GM13977 (cell line): ENCODE data around the gene CIBAR2.

Experiments used
- DNase-seq: peaks from one replicate; pipeline ENCODE4 v3.0.0; 2012; ENCODE audit warnings: low spot score
- CTCF ChIP-seq: IDR thresholded peaks from 2 replicates; pipeline ENCODE4 v1.5.1; 2012; ENCODE audit warnings: mild to moderate bottlenecking, control low read depth; ENCODE audit not compliant: insufficient read depth; ENCODE audit errors: extremely low read depth, missing control alignments
- in situ Hi-C: fragments of 300-500 bp; cut with MboI; formaldehyde crosslinking; loops from one replicate; pipeline ENCODE4 v1.12.0; 2022; ENCODE audit warnings: low sequenced_read_pairs, low pct_unique_long_range_greater_than_20kb, mixed read lengths, inconsistent platforms; ENCODE audit not compliant: unreplicated experiment

CIBAR2 gene

DNA sequence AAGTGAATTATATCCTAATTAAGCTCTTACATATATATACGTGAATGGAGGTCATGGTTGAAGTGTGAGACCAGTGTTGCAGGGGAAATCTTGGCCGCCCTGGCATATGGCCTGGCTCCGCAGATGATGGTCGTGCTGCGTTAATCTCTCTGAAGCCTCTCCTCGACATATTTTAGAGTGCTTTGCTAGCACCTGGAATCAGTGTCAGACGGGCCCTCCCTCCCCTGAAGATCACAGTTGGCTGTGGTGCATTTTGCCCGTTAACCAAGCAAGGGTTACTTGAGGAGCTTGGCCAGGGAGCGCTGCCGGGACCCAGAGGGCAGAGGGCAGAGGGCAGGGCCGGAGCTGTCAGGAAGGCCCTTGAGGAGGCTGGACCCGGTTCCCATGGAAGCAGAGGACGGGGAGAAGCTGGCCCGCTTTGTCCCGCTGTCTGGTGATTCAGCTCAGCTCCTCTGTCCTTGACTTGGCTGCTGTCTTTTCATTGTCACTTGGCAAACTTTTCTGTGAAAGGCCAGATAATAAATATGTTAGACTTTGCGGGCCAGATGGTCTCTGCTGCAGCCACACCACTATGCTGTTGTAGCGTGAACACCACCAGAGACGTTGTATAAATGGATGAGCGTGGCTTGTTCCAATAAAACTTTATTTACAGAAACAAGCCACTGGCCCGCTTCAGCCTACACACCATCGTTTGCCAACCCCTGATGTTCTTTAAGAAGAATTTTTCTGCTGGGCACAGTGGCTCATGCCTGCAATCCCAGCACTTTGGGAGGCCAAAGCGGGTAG is 32.3 kb downstream of the CIBAR2 start:
- TF ChIP-seq CTCF, result no peak
- in situ Hi-C loops, result no loop called here
- no peak for DNase-seq

- no peak for DNase-seq
- in situ Hi-C loops, result no loop called here
Observed at GRCh38 chr16:85078952-85079351, 33.3 kb downstream of the CIBAR2 start.

GRCh38 chr16:85078226-85078625 is 34.0 kb downstream of the CIBAR2 start:
- no peak for TF ChIP-seq CTCF
- no peak for DNase-seq
- in situ Hi-C loops, result no loop called here

More at GRCh38 chr16:85078952-85079351, 33.3 kb downstream of the CIBAR2 start:
- no peak for TF ChIP-seq CTCF

DNA sequence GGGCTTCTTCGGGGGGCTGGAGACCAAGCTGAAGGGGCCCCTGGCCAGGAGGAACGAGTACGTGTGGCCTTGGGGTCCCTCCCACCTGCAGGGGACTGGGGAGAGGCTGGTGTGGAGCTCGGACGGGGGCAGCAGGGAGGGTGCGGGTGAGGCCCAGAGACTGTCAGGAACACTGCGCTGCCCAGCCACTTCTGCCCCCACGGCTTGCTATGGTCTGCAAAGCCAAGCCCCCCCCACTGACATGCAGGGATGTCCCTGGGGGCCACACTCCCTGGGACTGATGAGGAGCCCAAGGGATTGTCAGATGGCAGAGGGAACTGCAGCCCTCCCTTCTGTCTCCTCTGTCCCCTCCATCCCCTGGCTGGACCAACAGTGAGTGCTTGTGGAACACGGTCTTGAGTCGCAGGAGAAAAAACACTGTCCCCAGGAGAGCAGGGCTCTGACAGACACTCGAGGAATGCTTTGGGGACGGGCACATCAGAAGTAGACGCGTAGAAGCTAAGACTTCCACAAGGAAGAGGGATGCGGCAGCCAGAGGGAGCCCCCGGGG is 34.6 kb downstream of the CIBAR2 start:
- in situ Hi-C loops, result no loop called here
- no peak for DNase-seq
- TF ChIP-seq CTCF, result no peak

- in situ Hi-C loops, result no loop called here
- no peak for TF ChIP-seq CTCF
- no peak for DNase-seq
Observed at GRCh38 chr16:85077039-85077438, 35.2 kb downstream of the CIBAR2 start.

DNA sequence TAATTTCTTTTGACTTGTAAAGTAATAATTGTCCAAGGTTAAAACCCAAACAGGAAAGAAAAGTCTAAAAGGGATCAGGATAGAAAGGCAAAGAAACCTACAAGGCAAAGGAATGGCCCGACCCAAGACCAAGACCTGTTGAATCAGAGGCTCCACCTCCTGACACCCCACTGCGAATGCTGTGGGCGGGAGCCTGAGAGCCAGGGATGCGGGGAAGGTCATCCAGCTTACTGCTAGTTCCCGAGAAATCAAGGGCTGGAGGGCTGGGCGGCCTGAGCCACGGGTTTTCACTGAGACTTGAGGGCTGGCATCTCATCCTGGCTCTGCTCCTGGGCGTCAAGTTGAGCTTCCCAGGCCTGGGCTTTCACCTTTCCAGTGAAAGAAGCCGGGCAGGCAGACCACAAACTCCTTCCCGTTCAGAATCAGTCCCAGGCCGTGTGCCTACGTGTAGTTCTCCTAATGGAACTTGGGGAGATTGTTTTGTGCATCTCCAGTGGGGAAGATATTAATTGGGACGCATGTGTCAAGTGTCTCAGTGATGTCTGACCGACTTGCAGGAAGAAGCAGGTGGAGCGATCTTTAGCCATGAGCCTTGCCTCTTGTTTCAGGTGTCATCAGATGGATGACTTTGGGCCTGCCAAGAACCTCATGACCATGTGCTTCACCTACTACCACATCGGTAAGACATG is 36.9 kb downstream of the CIBAR2 start:
- in situ Hi-C loops, result no loop called here
- DNase-seq, result no peak
- no peak for TF ChIP-seq CTCF
